Prostate gland (tissue), 2 donors: Measurements from ENCODE around the gene EGFLAM. TPM values are rescaled to one million over a fixed set of nuclear protein-coding genes. Genes with fewer than 3 reads are reported as not detected.

Source experiments
- small RNA-seq, 2 donors: library from RNA; depleted of rRNA; stranded (forward); fragments of <200 nt; gene quantifications; one replicate each; pipeline ENCODE3, GENCODE V24; 2016
- total RNA-seq, 2 donors: library from RNA; depleted of rRNA; stranded (reverse); fragments of >200 nt; gene quantifications; one replicate each; pipeline ENCODE4 v1.1.0, GENCODE V29; 2016

Gene EGFLAM
- total RNA-seq, 2 donors from 2014 or later, result 4.1 to 14.1 TPM

Small RNA genes lying within 50 kb of the gene (small RNA-seq; reads per million reads assigned to genes)
- 0 reads per million in 2 donors for gene AC091839.1
